A673 (cell line): ENCODE results near the gene PPFIA2.

ENCODE experiments used
- EZH2 ChIP-seq: fragments of 200-600 bp; sonication (generic); IDR thresholded peaks from 2 replicates; pipeline ENCODE4 v1.6.1; 2017; ENCODE audit warnings: borderline replicate concordance, low read depth, mild to moderate bottlenecking, mixed read lengths, antibody characterized with exemption, low read length; ENCODE audit not compliant: poor library complexity, severe bottlenecking
- TF ChIP-seq, protein P1 (sequence below): fragments of 300-800, 200-600 bp; sonication (generic); conservative IDR thresholded peaks from 2 replicates; pipeline ENCODE4 v1.5.1; 2017; ENCODE audit warnings: low read depth, mild to moderate bottlenecking, antibody characterized with exemption, low read length, moderate library complexity, mixed read lengths

DNA sequence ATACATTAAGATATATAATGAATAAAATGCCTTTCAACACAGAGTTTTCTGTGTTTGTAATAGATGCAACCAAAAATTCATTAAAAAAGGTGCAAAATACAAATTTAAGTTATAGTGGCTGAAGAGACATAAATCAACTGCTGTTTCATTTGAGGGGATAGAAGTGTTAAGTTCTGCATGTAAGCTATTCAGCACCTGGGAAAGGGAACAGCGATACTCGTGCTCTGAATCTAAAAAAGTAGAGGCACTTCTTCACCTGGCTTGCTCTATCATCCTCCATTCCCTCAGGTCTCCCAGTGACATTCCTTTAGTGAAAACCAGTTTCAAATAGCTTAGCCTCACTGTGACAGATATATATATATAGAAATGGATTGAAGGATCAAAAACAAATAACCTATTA lies 458.7 kb downstream of the PPFIA2 start:
- TF ChIP-seq EZH2 = no peak
- TF ChIP-seq, protein P1, sequence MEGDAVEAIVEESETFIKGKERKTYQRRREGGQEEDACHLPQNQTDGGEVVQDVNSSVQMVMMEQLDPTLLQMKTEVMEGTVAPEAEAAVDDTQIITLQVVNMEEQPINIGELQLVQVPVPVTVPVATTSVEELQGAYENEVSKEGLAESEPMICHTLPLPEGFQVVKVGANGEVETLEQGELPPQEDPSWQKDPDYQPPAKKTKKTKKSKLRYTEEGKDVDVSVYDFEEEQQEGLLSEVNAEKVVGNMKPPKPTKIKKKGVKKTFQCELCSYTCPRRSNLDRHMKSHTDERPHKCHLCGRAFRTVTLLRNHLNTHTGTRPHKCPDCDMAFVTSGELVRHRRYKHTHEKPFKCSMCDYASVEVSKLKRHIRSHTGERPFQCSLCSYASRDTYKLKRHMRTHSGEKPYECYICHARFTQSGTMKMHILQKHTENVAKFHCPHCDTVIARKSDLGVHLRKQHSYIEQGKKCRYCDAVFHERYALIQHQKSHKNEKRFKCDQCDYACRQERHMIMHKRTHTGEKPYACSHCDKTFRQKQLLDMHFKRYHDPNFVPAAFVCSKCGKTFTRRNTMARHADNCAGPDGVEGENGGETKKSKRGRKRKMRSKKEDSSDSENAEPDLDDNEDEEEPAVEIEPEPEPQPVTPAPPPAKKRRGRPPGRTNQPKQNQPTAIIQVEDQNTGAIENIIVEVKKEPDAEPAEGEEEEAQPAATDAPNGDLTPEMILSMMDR = no peak
